Left renal cortex interstitium (tissue), 4 donors: ENCODE results near the gene TRABD2B. TPM values are rescaled to one million over a fixed set of nuclear protein-coding genes. Genes with fewer than 3 reads are reported as not detected.
A peak's percentile ranks its signal among the peaks of the same experiment; 100 is the strongest.

Source experiments
- DNase-seq, 4 donors: peaks; one replicate each; pipeline ENCODE4 v3.0.0-alpha.2; 2013; ENCODE audit warnings: low read depth in 4 of 4, low spot score in 2 of 4, missing footprints in 1 of 4
- polyA plus RNA-seq, 4 donors: library from polyadenylated mRNA; unstranded; fragments of 120-200 nt; gene quantifications; one replicate each; pipeline ENCODE4 v1.2.1, GENCODE V29; 2013; ENCODE audit not compliant: insufficient read length in 4 of 4

Gene TRABD2B
- polyA plus RNA-seq, 4 donors = 13.9 to 29.5 (median 23.1) TPM

- no peak for DNase-seq
Observed at GRCh38 chr1:47785118-47785517, 212.1 kb downstream of the TRABD2B start.

- no peak for DNase-seq
Observed at GRCh38 chr1:47784497-47784822, 212.7 kb downstream of the TRABD2B start.

GRCh38 chr1:47783638-47784496 is 213.3 kb downstream of the TRABD2B start:
- DNase-seq = no peak

- DNase-seq = no peak
Observed at GRCh38 chr1:47782414-47783166, 214.6 kb downstream of the TRABD2B start.

DNA sequence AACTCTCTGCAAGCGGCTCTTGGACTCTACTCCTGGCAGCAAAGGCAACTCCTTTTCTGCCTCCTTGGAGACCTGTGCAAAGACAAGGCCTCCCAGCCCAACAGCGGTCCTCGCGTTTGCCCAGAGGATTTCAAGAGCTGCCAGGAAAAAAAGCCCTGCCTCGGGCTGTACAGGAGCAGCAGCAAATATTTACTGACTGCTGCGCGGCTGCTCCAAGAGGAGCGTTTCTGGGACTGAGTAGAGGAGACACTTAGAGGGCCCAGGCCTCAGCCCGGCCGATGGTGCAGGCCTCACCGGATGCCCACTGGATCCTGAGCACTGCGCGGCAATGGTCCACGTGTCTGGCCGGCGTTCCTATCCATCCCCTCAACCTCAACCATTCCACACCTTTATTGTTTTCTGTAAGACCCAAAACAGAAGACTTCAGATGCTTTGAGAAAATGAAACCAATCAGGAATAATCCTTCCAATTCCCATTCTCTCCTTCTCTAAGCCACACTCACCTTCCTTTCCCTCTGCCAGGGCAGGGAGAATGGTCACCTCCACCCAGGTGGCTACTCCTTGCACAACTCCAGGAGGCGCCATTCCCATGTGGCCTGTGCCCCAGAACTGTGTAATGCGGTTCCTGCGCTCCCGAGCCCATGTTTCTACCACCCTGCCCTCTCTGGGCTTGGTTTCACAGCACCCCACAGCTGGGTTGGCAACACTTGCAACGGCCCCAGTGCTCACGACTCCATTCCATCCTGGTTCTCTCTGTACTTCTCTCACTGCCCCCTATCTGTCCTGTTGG is 215.8 kb downstream of the TRABD2B start:
- DNase-seq = no peak

DNA sequence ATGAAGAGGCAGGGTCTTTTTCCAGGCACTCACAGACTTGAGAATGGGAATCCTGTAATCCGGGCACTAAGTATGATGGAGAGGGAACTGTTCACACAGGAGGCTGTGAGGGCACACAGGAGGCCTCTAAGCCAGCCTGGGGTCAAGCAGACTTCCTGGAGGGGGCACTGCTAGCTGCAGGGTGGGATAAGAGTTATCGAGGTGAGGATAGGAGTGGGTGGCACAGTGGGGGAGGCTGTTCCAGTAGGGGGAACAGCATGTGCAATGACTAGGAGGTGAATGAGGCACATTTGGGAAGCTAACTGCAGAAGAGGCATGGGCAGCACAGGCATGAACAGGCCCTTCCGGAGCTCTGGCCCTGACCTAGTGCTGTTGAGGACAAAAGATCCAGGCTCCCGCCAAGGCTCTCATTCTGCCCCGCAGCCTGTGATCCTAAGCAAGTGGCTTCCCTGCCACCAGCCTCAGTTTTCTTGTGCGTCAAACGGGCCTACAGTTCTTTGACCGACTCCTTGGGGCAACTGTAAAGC is 216.7 kb downstream of the TRABD2B start:
- DNase-seq = no peak

DNA sequence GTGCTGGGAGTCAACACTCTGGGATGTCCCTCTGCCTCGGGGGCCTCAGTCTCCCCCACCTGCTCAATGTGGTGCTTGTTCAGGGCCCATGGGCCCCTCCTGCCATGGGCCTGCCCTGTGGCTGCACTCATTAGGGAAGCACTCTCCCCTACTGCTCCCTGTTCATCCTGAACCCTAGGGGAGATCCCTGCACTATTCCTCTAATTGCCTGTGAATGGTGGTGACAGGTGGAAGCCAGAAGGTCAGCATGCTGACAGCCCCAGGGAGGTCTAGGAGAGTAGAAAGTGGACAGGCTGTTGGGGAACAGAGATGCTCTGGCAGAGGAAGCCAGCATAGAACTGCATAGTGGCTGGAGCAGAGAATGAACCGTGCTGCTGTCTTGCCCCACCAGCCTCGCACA is 217.6 kb downstream of the TRABD2B start:
- DNase-seq = no peak

DNA sequence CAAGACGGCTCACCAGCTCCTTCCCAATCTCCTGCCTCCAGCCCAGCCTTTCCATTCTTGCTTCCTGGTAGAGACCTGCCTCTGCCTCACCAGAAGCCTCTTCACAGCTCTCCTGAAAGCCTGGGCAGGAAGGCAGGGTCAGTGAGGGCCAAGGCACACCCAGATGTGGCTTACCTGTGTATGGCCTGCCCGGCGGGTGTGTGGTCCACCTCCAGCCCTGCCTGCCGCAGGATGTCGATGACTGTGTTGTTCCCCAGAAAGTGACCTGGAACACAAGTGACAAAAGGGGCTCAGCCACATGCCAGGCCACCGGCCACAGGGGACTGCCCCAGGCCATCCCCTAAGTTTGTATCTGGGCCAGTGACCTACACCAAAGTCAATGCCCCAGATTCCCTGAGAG is 218.9 kb downstream of the TRABD2B start:
- no peak for DNase-seq

- no peak for DNase-seq
Observed at GRCh38 chr1:47777322-47777721, 219.9 kb downstream of the TRABD2B start.

DNA sequence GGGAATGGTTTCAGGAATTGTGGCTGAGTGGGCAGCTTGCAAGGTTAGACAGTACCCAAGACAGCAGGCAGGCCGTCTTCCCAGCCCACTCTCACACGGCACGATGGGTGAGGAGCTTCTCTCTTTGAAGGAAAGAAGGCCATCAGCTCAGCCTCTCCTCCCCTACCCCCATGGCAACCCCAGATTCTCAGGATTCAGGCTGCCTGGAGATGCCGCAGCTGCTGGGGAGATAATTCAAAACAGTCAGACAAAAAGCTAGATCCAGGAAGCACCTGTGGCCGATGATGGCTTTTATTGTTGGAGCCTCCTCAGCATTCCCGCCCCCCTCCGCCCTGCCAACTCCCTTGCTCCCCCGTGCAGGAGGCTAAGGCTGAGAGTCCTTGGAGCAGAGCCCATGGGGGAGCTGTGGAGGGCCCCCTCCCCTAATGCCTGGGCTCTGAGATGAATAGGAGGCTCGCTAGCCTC is 220.5 kb downstream of the TRABD2B start:
- DNase-seq = no peak

- no peak for DNase-seq
Observed at GRCh38 chr1:47774986-47775834, 222.0 kb downstream of the TRABD2B start.

DNA sequence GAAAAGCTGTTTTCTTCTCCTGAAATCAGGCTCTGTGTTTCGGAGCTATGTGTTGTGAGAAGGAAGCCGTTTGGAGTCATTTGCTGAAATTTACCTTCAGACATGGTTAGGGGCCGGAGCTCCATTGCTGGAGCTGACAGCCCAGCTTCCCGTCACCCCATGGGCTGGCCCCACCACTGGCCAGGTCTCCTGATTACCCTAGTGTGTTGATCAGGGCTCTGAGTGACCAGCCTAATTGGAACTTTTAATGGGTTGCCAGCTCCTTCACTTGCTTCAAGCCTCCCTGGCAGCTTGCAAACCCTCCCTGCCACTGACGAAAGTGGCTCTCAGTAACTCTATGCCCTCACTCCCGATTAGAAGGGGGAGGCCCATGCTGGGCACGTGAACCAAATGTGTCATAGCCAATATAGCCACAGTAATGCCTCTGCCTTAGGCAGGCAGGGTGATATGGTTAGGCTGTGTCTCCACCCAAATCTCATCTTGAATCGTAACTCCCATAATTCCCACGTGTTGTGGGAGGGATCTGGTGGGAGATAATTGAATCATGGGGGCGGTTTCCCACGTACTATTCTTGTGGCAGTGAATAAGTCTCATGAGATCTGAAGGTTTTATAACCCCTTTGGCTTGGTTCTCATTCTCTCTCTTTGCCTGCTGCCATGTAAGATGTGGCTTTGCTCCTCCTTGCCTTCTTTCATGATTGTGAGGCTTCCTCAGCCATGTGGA is 224.1 kb downstream of the TRABD2B start:
- no peak for DNase-seq

- DNase-seq = no peak
Observed at GRCh38 chr1:47772281-47772680, 224.9 kb downstream of the TRABD2B start.

DNA sequence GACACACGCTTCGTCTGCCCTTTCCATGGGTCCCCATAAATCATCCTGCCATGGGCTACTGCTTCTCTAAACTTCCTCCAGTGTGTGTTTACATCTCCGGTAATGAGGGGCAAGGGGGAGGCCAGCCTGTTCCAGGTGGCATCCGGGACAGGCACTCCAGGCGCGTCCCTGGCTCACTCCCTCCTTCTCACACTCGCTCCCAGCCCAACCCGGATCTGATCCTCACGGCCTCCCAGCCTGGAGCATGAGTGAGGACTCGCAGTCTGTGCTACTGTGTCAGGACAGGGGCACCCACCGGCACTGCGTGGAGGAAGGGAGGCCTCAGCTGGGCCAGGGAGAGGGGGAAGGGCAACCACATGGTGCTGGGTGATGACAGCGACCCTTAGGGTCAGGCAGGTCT is 225.4 kb downstream of the TRABD2B start:
- DNase-seq = peak; percentile 32 to 50 (median 42)

GRCh38 chr1:47769983-47770382 is 227.2 kb downstream of the TRABD2B start:
- DNase-seq = no peak

GRCh38 chr1:47769295-47769694 is 227.9 kb downstream of the TRABD2B start:
- no peak for DNase-seq

DNA sequence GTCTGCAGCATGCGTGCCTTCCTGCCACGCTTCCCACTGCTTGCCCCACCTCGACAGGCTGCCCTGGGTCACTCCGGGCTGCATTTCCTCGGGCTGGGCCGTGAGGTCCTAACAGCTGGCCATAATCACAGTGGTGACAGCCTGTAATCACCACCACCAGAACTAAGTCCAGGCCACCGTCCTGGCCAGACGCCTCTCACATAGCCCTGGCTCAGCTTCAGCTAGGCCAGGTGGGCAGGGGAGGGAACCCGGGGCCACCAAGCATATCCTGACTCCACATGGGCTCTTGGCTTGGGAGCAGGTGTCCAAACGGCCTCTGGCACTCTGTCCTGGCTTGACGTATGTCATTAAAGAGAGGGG is 229.5 kb downstream of the TRABD2B start:
- DNase-seq = no peak

GRCh38 chr1:47766832-47767740 is 230.1 kb downstream of the TRABD2B start:
- no peak for DNase-seq
